WTC11 (cell line): ENCODE results near the gene SMIM12. TPM values are rescaled to one million over a fixed set of nuclear protein-coding genes. Genes with fewer than 3 reads are reported as not detected.

Source experiments
- ATAC-seq: fragments of 200-7000 bp; cut with Tn5 transposase; 2 replicates; pipeline ENCODE4 v1.10.0; 2021; ENCODE audit warnings: mild to moderate bottlenecking, moderate library complexity
- CTCF ChIA-PET: fragments of 300-600 bp; sonication (Branson Sonifier 250); formaldehyde crosslinking; loops from one replicate; lab custom pipeline; 2021; ENCODE audit warnings: antibody characterized with exemption; lab: Charles Lee
- POLR2A ChIA-PET: fragments of 350-600 bp; sonication (Branson Sonifier 250); formaldehyde crosslinking; loops from one replicate; lab custom pipeline; 2021; ENCODE audit warnings: antibody characterized with exemption; lab: Charles Lee
- DNase-seq: peaks from one replicate; pipeline ENCODE4 v3.0.0; 2021; ENCODE audit warnings: low spot score
- H3K27ac Mint-ChIP-seq: 2 replicates; pipeline ENCODE4 v1.8.0; 2021; ENCODE audit warnings: mixed read lengths
- H3K27me3 Mint-ChIP-seq: 2 replicates; pipeline ENCODE4 v1.8.0; 2021; ENCODE audit warnings: low read depth, mild to moderate bottlenecking, moderate library complexity, mixed read lengths
- H3K36me3 Mint-ChIP-seq: 2 replicates; pipeline ENCODE4 v1.8.0; 2021; ENCODE audit warnings: mixed read lengths
- H3K4me1 Mint-ChIP-seq: 2 replicates; pipeline ENCODE4 v1.8.0; 2022; ENCODE audit warnings: mixed read lengths
- H3K4me3 Mint-ChIP-seq: 2 replicates; pipeline ENCODE4 v1.8.0; 2021; ENCODE audit warnings: mild to moderate bottlenecking, moderate library complexity, mixed read lengths
- H3K9me3 Mint-ChIP-seq: 2 replicates; pipeline ENCODE4 v1.8.0; 2021; ENCODE audit warnings: mixed read lengths
- EMX1 ChIP-seq: fragments of 250-450 bp; sonication (Bioruptor Pico); IDR thresholded peaks from 2 replicates; pipeline ENCODE4 v1.8.0; 2021; ENCODE audit warnings: mild to moderate bottlenecking
- GRHL2 ChIP-seq: fragments of 250-450 bp; sonication (Bioruptor Pico); IDR thresholded peaks from 2 replicates; pipeline ENCODE4 v1.8.0; 2022; ENCODE audit warnings: mild to moderate bottlenecking, moderate library complexity; ENCODE audit not compliant: insufficient replicate concordance, severe bottlenecking
- IRF2 ChIP-seq: sonication (generic); formaldehyde crosslinking; IDR thresholded peaks from 2 replicates; pipeline ENCODE4 v1.8.0; 2022; ENCODE audit warnings: low read depth, missing genetic modification reagents, borderline replicate concordance
- JAZF1 ChIP-seq: fragments of 250-450 bp; sonication (Bioruptor Pico); IDR thresholded peaks from 2 replicates; pipeline ENCODE4 v1.9.0; 2021; ENCODE audit warnings: moderate library complexity, mild to moderate bottlenecking, inconsistent platforms
- NFE2L1 ChIP-seq: sonication (generic); formaldehyde crosslinking; IDR thresholded peaks from 2 replicates; pipeline ENCODE4 v1.8.1; 2023; ENCODE audit warnings: missing genetic modification reagents
- NR2C2 ChIP-seq: sonication (generic); formaldehyde crosslinking; IDR thresholded peaks from 2 replicates; pipeline ENCODE4 v1.8.0; 2022; ENCODE audit warnings: mild to moderate bottlenecking, missing genetic modification reagents
- NR3C1 ChIP-seq: sonication (generic); formaldehyde crosslinking; conservative IDR thresholded peaks from 2 replicates; pipeline ENCODE4 v1.8.1; 2023; ENCODE audit warnings: low read depth, mild to moderate bottlenecking, missing genetic modification reagents
- OVOL2 ChIP-seq: fragments of 250-450 bp; sonication (Bioruptor Pico); IDR thresholded peaks from 2 replicates; pipeline ENCODE4 v1.9.0; 2021; ENCODE audit warnings: mild to moderate bottlenecking, borderline replicate concordance
- PRRX2 ChIP-seq: fragments of 250-450 bp; sonication (Bioruptor Pico); IDR thresholded peaks from 2 replicates; pipeline ENCODE4 v1.8.0; 2021; ENCODE audit warnings: mild to moderate bottlenecking
- RORB ChIP-seq: fragments of 250-450 bp; sonication (Bioruptor Pico); IDR thresholded peaks from 2 replicates; pipeline ENCODE4 v1.9.0; 2021; ENCODE audit warnings: mild to moderate bottlenecking
- SMAD4 ChIP-seq: sonication (generic); formaldehyde crosslinking; IDR thresholded peaks from 2 replicates; pipeline ENCODE4 v1.8.0; 2022; ENCODE audit warnings: mild to moderate bottlenecking, missing genetic modification reagents
- TCF7 ChIP-seq: sonication (generic); formaldehyde crosslinking; IDR thresholded peaks from 2 replicates; pipeline ENCODE4 v1.8.0; 2022; ENCODE audit warnings: mild to moderate bottlenecking, low read depth, missing genetic modification reagents, moderate library complexity
- ZNF138 ChIP-seq: sonication (generic); formaldehyde crosslinking; conservative IDR thresholded peaks from 2 replicates; pipeline ENCODE4 v1.8.1; 2022; ENCODE audit warnings: mild to moderate bottlenecking, moderate library complexity, missing genetic modification reagents
- ZNF396 ChIP-seq: fragments of 250-450 bp; sonication (Bioruptor Pico); IDR thresholded peaks from 2 replicates; pipeline ENCODE4 v1.8.0; 2021; ENCODE audit warnings: mild to moderate bottlenecking, moderate library complexity, borderline replicate concordance
- ZNF671 ChIP-seq: fragments of 250-450 bp; sonication (Bioruptor Pico); IDR thresholded peaks from 2 replicates; pipeline ENCODE4 v1.8.0; 2021; ENCODE audit warnings: mild to moderate bottlenecking
- total RNA-seq: library from RNA; stranded (reverse); gene quantifications from 3 replicates; pipeline ENCODE4 v1.2.3, GENCODE V29; 2021
- TF ChIP-seq, protein P1 (sequence below): sonication (generic); formaldehyde crosslinking; conservative IDR thresholded peaks from 2 replicates; pipeline ENCODE4 v1.8.1; 2022; ENCODE audit warnings: mild to moderate bottlenecking, missing genetic modification reagents
- TF ChIP-seq, protein P2 (sequence below): sonication (generic); formaldehyde crosslinking; IDR thresholded peaks from 2 replicates; pipeline ENCODE4 v1.8.0; 2022; ENCODE audit warnings: mild to moderate bottlenecking, missing genetic modification reagents
- TF ChIP-seq, protein P3 (sequence below): sonication (generic); formaldehyde crosslinking; IDR thresholded peaks from 2 replicates; pipeline ENCODE4 v1.8.0; 2022; ENCODE audit warnings: mild to moderate bottlenecking, missing genetic modification reagents
- TF ChIP-seq, protein P4 (sequence below): sonication (generic); formaldehyde crosslinking; IDR thresholded peaks from 2 replicates; pipeline ENCODE4 v1.8.1; 2022; ENCODE audit warnings: low read depth, missing genetic modification reagents, borderline replicate concordance
- TF ChIP-seq, protein P5 (sequence below): sonication (generic); formaldehyde crosslinking; IDR thresholded peaks from 2 replicates; pipeline ENCODE4 v1.8.1; 2022; ENCODE audit warnings: low read depth, mild to moderate bottlenecking, moderate library complexity, missing genetic modification reagents, borderline replicate concordance
- TF ChIP-seq, protein P6 (sequence below): sonication (generic); formaldehyde crosslinking; IDR thresholded peaks from 2 replicates; pipeline ENCODE4 v1.8.1; 2022; ENCODE audit warnings: missing genetic modification reagents, borderline replicate concordance
- TF ChIP-seq, protein P7 (sequence below): sonication (generic); formaldehyde crosslinking; IDR thresholded peaks from 2 replicates; pipeline ENCODE4 v1.8.0; 2022; ENCODE audit warnings: mild to moderate bottlenecking, missing genetic modification reagents
- TF ChIP-seq, protein P8 (sequence below): sonication (generic); formaldehyde crosslinking; IDR thresholded peaks from 2 replicates; pipeline ENCODE4 v1.8.1; 2022; ENCODE audit warnings: mild to moderate bottlenecking, moderate library complexity, missing genetic modification reagents

The SMIM12 gene
- total RNA-seq, 1 experiment from 2014 or later: 34.6 TPM

DNA sequence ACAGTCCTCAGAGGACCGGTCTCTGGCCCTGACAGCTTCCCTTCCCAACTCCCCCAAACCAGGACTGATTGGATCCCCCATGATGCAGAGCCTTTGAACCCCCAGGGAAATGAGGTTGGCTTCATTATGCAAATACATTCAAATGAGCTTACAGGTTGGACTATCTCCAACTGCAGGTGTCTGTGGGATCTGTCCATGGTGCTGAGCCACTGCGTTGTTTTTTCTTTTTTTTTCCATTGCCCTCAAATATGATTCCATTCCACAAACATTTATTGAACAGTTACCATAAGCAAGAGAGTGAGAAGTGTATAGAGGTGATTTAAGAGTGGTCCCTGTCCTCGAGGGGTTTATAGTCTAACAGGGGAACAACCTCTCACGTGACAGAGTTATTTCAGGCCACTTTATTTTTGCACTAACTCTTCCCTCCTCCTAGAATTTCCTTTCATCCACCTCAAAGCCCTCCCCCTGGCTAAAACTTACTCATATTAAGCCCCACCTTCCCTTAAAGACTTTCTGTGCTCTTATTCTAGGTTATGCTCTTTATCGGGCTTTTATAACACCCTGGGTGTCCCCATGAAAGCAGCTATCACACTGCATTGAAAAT, 48.0 kb upstream of the SMIM12 start:
- DNase-seq (no peak), ATAC-seq (no peak)
- Mint-ChIP-seq H3K27me3 (peaks cover 4% of the 10 kb centered on the region; the same call in 1 of the 2 replicates), H3K36me3 (no peaks in the 10 kb centered on the region), H3K27ac (no peak overlapping the region), H3K4me3 (no peak overlapping the region), H3K9me3 (no peaks in the 10 kb centered on the region), H3K4me1 (no peaks in the 10 kb centered on the region)
- ChIA-PET POLR2A (no interaction called here), CTCF (interaction anchor here (0.6 to 1.1 kb wide), 2 partner anchors 17 to 55 kb away, joined by 3 to 4 read pairs; no protein-coding TSS in a partner anchor)
- TF ChIP-seq, protein P1, sequence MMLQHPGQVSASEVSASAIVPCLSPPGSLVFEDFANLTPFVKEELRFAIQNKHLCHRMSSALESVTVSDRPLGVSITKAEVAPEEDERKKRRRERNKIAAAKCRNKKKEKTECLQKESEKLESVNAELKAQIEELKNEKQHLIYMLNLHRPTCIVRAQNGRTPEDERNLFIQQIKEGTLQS: no peak
- TF ChIP-seq, protein P2, sequence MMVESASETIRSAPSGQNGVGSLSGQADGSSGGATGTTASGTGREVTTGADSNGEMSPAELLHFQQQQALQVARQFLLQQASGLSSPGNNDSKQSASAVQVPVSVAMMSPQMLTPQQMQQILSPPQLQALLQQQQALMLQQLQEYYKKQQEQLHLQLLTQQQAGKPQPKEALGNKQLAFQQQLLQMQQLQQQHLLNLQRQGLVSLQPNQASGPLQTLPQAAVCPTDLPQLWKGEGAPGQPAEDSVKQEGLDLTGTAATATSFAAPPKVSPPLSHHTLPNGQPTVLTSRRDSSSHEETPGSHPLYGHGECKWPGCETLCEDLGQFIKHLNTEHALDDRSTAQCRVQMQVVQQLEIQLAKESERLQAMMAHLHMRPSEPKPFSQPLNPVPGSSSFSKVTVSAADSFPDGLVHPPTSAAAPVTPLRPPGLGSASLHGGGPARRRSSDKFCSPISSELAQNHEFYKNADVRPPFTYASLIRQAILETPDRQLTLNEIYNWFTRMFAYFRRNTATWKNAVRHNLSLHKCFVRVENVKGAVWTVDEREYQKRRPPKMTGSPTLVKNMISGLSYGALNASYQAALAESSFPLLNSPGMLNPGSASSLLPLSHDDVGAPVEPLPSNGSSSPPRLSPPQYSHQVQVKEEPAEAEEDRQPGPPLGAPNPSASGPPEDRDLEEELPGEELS (CRISPR knock-in tag): 0 out of 2 replicates have a peak, but pooled peaks have one; percentile 27
- TF ChIP-seq, protein P3, sequence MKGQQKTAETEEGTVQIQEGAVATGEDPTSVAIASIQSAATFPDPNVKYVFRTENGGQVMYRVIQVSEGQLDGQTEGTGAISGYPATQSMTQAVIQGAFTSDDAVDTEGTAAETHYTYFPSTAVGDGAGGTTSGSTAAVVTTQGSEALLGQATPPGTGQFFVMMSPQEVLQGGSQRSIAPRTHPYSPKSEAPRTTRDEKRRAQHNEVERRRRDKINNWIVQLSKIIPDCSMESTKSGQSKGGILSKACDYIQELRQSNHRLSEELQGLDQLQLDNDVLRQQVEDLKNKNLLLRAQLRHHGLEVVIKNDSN (CRISPR knock-in tag): peak; percentile 15; the same call in 1 of the 2 replicates
- no peak for TF ChIP-seq TCF7 (CRISPR knock-in tag)
- TF ChIP-seq NR2C2: no peak
- no peak for TF ChIP-seq ZNF138
- no peak for TF ChIP-seq RORB (CRISPR knock-in tag)

DNA sequence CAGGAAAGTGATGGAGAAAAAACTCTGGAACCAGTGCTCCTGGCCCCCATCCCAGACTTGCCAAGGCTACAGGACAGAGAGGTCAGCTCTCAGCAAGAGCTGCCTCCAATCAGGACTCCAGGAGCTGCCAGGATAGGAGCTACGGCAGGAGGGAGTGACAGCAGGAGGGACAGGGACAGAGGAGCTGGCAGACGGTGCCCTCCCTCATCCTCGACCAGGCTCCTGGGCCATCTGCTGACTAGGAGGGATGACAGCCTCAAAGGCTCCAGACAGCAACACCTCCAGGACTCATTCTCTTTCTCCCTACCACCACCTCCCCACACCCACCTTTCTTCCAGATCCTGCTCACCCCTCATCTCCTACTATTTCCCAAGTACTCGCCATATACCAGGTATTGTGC, 47.2 kb upstream of the SMIM12 start:
- POLR2A ChIA-PET: no interaction called here
- H3K36me3 Mint-ChIP-seq: no peaks in the 10 kb centered on the region
- H3K4me1 Mint-ChIP-seq: no peaks in the 10 kb centered on the region
- H3K4me3 Mint-ChIP-seq: no peak overlapping the region
- no peak for TF ChIP-seq SMAD4 (CRISPR knock-in tag)
- TF ChIP-seq, protein P4, sequence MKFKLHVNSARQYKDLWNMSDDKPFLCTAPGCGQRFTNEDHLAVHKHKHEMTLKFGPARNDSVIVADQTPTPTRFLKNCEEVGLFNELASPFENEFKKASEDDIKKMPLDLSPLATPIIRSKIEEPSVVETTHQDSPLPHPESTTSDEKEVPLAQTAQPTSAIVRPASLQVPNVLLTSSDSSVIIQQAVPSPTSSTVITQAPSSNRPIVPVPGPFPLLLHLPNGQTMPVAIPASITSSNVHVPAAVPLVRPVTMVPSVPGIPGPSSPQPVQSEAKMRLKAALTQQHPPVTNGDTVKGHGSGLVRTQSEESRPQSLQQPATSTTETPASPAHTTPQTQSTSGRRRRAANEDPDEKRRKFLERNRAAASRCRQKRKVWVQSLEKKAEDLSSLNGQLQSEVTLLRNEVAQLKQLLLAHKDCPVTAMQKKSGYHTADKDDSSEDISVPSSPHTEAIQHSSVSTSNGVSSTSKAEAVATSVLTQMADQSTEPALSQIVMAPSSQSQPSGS (CRISPR knock-in tag): no peak
- no peak for DNase-seq
- no peak overlapping the region for H3K27ac Mint-ChIP-seq
- H3K9me3 Mint-ChIP-seq: no peaks in the 10 kb centered on the region
- peaks cover 4% of the 10 kb centered on the region for H3K27me3 Mint-ChIP-seq
- CTCF ChIA-PET: interaction anchor here (1.1 kb wide), 1 partner anchor 54 kb away, joined by 4 read pairs; no protein-coding TSS in a partner anchor
- no peak for ATAC-seq

DNA sequence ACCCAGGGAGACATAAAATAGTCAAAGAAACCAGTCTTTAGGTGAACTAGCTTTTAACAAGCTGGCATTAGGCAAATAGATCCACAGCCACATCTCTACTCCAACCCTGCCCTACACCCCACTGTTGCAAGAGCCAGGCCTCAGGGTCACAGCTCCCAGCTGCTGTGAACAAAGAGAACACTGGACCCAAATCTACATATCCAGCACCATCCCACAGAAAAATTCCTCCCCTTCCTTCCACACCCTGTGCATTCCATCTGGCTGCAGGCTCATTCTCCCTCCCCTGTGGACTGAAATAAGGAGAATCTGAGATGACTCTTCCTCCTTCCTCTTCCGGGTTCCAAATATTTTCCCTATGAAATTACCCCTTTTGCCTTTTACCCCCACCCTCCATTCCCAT, 46.7 kb upstream of the SMIM12 start:
- peaks cover 4% of the 10 kb centered on the region for H3K27me3 Mint-ChIP-seq

More for the DNA sequence above, 46.7 kb upstream of the SMIM12 start:
- H3K9me3 Mint-ChIP-seq: no peaks in the 10 kb centered on the region
- DNase-seq (no peak), ATAC-seq (no peak)
- TF ChIP-seq NR3C1 (CRISPR knock-in tag) (no peak), IRF2 (no peak), NFE2L1 (CRISPR knock-in tag) (no peak), ZNF396 (CRISPR knock-in tag) (no peak), GRHL2 (CRISPR knock-in tag) (no peak), OVOL2 (no peak), JAZF1 (no peak), PRRX2 (CRISPR knock-in tag) (no peak), ZNF671 (CRISPR knock-in tag) (no peak), EMX1 (CRISPR knock-in tag) (no peak)
- TF ChIP-seq, protein P5, sequence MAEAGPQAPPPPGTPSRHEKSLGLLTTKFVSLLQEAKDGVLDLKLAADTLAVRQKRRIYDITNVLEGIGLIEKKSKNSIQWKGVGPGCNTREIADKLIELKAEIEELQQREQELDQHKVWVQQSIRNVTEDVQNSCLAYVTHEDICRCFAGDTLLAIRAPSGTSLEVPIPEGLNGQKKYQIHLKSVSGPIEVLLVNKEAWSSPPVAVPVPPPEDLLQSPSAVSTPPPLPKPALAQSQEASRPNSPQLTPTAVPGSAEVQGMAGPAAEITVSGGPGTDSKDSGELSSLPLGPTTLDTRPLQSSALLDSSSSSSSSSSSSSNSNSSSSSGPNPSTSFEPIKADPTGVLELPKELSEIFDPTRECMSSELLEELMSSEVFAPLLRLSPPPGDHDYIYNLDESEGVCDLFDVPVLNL: no peak
- TF ChIP-seq, protein P6, sequence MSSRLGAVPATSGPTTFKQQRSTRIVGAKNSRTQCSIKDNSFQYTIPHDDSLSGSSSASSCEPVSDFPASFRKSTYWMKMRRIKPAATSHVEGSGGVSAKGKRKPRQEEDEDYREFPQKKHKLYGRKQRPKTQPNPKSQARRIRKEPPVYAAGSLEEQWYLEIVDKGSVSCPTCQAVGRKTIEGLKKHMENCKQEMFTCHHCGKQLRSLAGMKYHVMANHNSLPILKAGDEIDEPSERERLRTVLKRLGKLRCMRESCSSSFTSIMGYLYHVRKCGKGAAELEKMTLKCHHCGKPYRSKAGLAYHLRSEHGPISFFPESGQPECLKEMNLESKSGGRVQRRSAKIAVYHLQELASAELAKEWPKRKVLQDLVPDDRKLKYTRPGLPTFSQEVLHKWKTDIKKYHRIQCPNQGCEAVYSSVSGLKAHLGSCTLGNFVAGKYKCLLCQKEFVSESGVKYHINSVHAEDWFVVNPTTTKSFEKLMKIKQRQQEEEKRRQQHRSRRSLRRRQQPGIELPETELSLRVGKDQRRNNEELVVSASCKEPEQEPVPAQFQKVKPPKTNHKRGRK (CRISPR knock-in tag): no peak
- TF ChIP-seq, protein P7, sequence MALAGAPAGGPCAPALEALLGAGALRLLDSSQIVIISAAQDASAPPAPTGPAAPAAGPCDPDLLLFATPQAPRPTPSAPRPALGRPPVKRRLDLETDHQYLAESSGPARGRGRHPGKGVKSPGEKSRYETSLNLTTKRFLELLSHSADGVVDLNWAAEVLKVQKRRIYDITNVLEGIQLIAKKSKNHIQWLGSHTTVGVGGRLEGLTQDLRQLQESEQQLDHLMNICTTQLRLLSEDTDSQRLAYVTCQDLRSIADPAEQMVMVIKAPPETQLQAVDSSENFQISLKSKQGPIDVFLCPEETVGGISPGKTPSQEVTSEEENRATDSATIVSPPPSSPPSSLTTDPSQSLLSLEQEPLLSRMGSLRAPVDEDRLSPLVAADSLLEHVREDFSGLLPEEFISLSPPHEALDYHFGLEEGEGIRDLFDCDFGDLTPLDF (CRISPR knock-in tag): no peak
- TF ChIP-seq, protein P8, sequence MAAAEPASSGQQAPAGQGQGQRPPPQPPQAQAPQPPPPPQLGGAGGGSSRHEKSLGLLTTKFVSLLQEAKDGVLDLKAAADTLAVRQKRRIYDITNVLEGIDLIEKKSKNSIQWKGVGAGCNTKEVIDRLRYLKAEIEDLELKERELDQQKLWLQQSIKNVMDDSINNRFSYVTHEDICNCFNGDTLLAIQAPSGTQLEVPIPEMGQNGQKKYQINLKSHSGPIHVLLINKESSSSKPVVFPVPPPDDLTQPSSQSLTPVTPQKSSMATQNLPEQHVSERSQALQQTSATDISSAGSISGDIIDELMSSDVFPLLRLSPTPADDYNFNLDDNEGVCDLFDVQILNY (CRISPR knock-in tag): no peak
- no peak overlapping the region for H3K27ac Mint-ChIP-seq
- H3K4me1 Mint-ChIP-seq: no peaks in the 10 kb centered on the region
- CTCF ChIA-PET: no interaction called here
- POLR2A ChIA-PET: no interaction called here
- H3K4me3 Mint-ChIP-seq: no peak overlapping the region
- H3K36me3 Mint-ChIP-seq: no peaks in the 10 kb centered on the region
